Type B pancreatic cell (in vitro differentiated cells): ENCODE data around the gene SWAP70. TPM values are rescaled to one million over a fixed set of nuclear protein-coding genes. Genes with fewer than 3 reads are reported as not detected.

Experiments used
- DNase-seq: peaks from one replicate; pipeline ENCODE4 v3.0.0; 2021; ENCODE audit warnings: mixed read lengths; ENCODE audit not compliant: unreplicated experiment; ENCODE audit errors: extremely low spot score
- H3K27ac Mint-ChIP-seq: 2 replicates; pipeline ENCODE4 v1.8.0; 2021; ENCODE audit warnings: mild to moderate bottlenecking, mixed read lengths
- H3K27me3 Mint-ChIP-seq: 2 replicates; pipeline ENCODE4 v1.8.0; 2021; ENCODE audit warnings: mixed read lengths
- H3K36me3 Mint-ChIP-seq: 2 replicates; pipeline ENCODE4 v1.8.0; 2021; ENCODE audit warnings: mixed read lengths
- H3K4me1 Mint-ChIP-seq: one replicate; pipeline ENCODE4 v1.8.0; 2021; ENCODE audit warnings: mixed read lengths; ENCODE audit not compliant: unreplicated experiment
- H3K4me3 Mint-ChIP-seq: 2 replicates; pipeline ENCODE4 v1.8.0; 2021; ENCODE audit warnings: mild to moderate bottlenecking, mixed read lengths
- H3K9me3 Mint-ChIP-seq: 2 replicates; pipeline ENCODE4 v1.8.0; 2021; ENCODE audit warnings: mixed read lengths
- CTCF ChIP-seq: fragments of 200-600 bp; sonication (generic); conservative IDR thresholded peaks from 2 replicates; pipeline ENCODE4 v1.5.0; 2021; ENCODE audit warnings: antibody characterized with exemption, mild to moderate bottlenecking
- total RNA-seq: library from RNA; stranded (reverse); gene quantifications from 2 replicates; pipeline ENCODE4 v1.2.1, GENCODE V29; 2021; ENCODE audit warnings: low replicate concordance

SWAP70 gene
- total RNA-seq, 1 donor from 2014 or later, result 18.8 TPM

GRCh38 chr11:9745411-9746211 lies 81.7 kb downstream of the SWAP70 start:
- TF ChIP-seq CTCF, result no peak
- Mint-ChIP-seq H3K27me3 (no peaks in the 10 kb centered on the region), H3K4me3 (no peak overlapping the region), H3K36me3 (peaks cover 26% of the 10 kb centered on the region), H3K27ac (peak overlapping the region; percentile 9), H3K4me1 (peaks cover 8% of the 10 kb centered on the region), H3K9me3 (no peaks in the 10 kb centered on the region)
- DNase-seq, result no peak

GRCh38 chr11:9747229-9747628 lies 83.4 kb downstream of the SWAP70 start:
- Mint-ChIP-seq H3K36me3 (peaks cover 22% of the 10 kb centered on the region), H3K4me1 (peaks cover 10% of the 10 kb centered on the region), H3K27me3 (no peaks in the 10 kb centered on the region), H3K27ac (no peak overlapping the region), H3K4me3 (no peak overlapping the region), H3K9me3 (no peaks in the 10 kb centered on the region)
- no peak for DNase-seq
- TF ChIP-seq CTCF, result no peak

- Mint-ChIP-seq H3K4me1 (peaks cover 10% of the 10 kb centered on the region), H3K36me3 (peaks cover 22% of the 10 kb centered on the region), H3K4me3 (no peak overlapping the region), H3K9me3 (no peaks in the 10 kb centered on the region), H3K27me3 (no peaks in the 10 kb centered on the region), H3K27ac (peak overlapping the region; percentile 42)
- TF ChIP-seq CTCF, result no peak
- no peak for DNase-seq
Observed at GRCh38 chr11:9747828-9748227, 84.0 kb downstream of the SWAP70 start.

- Mint-ChIP-seq H3K27ac (peak overlapping the region; percentile 46), H3K36me3 (peaks cover 22% of the 10 kb centered on the region), H3K4me1 (peaks cover 10% of the 10 kb centered on the region), H3K9me3 (no peaks in the 10 kb centered on the region), H3K4me3 (no peak overlapping the region), H3K27me3 (no peaks in the 10 kb centered on the region)
- no peak for DNase-seq
- peak; percentile 72 for TF ChIP-seq CTCF
Observed at GRCh38 chr11:9748361-9748970, 84.6 kb downstream of the SWAP70 start.

GRCh38 chr11:9750551-9750950 lies 86.7 kb downstream of the SWAP70 start:
- Mint-ChIP-seq H3K27me3 (no peaks in the 10 kb centered on the region), H3K9me3 (no peaks in the 10 kb centered on the region), H3K36me3 (peaks cover 17% of the 10 kb centered on the region), H3K4me1 (peaks cover 15% of the 10 kb centered on the region), H3K27ac (peak overlapping the region; percentile 57), H3K4me3 (no peak overlapping the region)
- DNase-seq, result no peak
- TF ChIP-seq CTCF, result no peak
